HG02759 (cell line): ENCODE measurements around the gene MRPL20.
"Not testable (repeated sequence)": the region's sequence is repeated elsewhere in the genome, so short reads cannot be mapped to it uniquely, and the experiment has no call there.

Experiments
- ATAC-seq: cut with Tn5 transposase; IDR thresholded peaks from one replicate; pipeline ENCODE4 v1.9.1; 2021; ENCODE audit warnings: mild to moderate bottlenecking, moderate library complexity; ENCODE audit not compliant: unreplicated experiment

MRPL20 gene

GRCh38 chr1:1427106-1427819, 20.2 kb upstream of the MRPL20 start:
- no peak for ATAC-seq

GRCh38 chr1:1426496-1427105, 19.5 kb upstream of the MRPL20 start:
- no peak for ATAC-seq

- ATAC-seq, result no peak
Measured at GRCh38 chr1:1425753-1426495, 18.8 kb upstream of the MRPL20 start.

GRCh38 chr1:1425426-1425752, 18.3 kb upstream of the MRPL20 start:
- no peak for ATAC-seq

GRCh38 chr1:1424707-1425106, 17.6 kb upstream of the MRPL20 start:
- no peak for ATAC-seq

- no peak for ATAC-seq
Measured at GRCh38 chr1:1423245-1423597, 16.1 kb upstream of the MRPL20 start.

- ATAC-seq, result no peak
Measured at GRCh38 chr1:1422465-1423244, 15.6 kb upstream of the MRPL20 start.

- ATAC-seq, result no peak
Measured at GRCh38 chr1:1421907-1422464, 14.9 kb upstream of the MRPL20 start.

- no peak for ATAC-seq
Measured at GRCh38 chr1:1421147-1421906, 14.2 kb upstream of the MRPL20 start, which contains the start of gene ANKRD65. TSS of gene ANKRD65 (minus strand) at chr1:1421276. CDS start at chr1:1421005, 271 bp downstream.

GRCh38 chr1:1420654-1421141, 13.6 kb upstream of the MRPL20 start:
- ATAC-seq, result no peak

GRCh38 chr1:1419813-1420653, 12.9 kb upstream of the MRPL20 start:
- no peak for ATAC-seq

- ATAC-seq, result no peak
Measured at GRCh38 chr1:1419363-1419812, 12.3 kb upstream of the MRPL20 start.

GRCh38 chr1:1418464-1419362, 11.6 kb upstream of the MRPL20 start:
- no peak for ATAC-seq

- not testable (repeated sequence) for ATAC-seq
Measured at GRCh38 chr1:1417825-1418463, 10.9 kb upstream of the MRPL20 start.

GRCh38 chr1:1417396-1417795, 10.3 kb upstream of the MRPL20 start:
- not testable (repeated sequence) for ATAC-seq

GRCh38 chr1:1415751-1416150, 8.7 kb upstream of the MRPL20 start:
- ATAC-seq, result no peak

- ATAC-seq, result not testable (repeated sequence)
Measured at GRCh38 chr1:1412311-1412902, 5.3 kb upstream of the MRPL20 start.
